AG04450 (cell line): ENCODE measurements around the gene FASTKD3. TPM values are rescaled to one million over a fixed set of nuclear protein-coding genes. Genes with fewer than 3 reads are reported as not detected.

ENCODE experiments used
- CTCF ChIA-PET: fragments of 300-600, 350-600 bp; formaldehyde crosslinking; extraction: SDS; loops from one replicate; lab custom pipeline; 2022; ENCODE audit warnings: antibody characterized with exemption, inconsistent platforms; lab: Charles Lee
- POLR2A ChIA-PET: fragments of 350-600 bp; formaldehyde crosslinking; extraction: SDS; loops from one replicate; lab custom pipeline; 2021; ENCODE audit warnings: antibody characterized with exemption, inconsistent platforms; lab: Yijun Ruan, JAX
- DNase-seq: peaks from one replicate; pipeline ENCODE4 v3.0.0-alpha.2; 2011; ENCODE audit warnings: low read depth, low spot score
- H3K27ac ChIP-seq: one replicate; pipeline ENCODE4 v1.5.1; 2012; ENCODE audit warnings: low read depth, low read length, control low read depth
- H3K27me3 ChIP-seq: one replicate; pipeline ENCODE4 v1.6.0; 2012; ENCODE audit warnings: low read length; ENCODE audit not compliant: control insufficient read depth, insufficient read depth
- H3K4me3 ChIP-seq: 2 replicates; pipeline ENCODE4 v1.5.1; 2011; ENCODE audit warnings: mild to moderate bottlenecking, low read depth, low read length, control low read depth
- H3K9me3 ChIP-seq: 2 replicates; pipeline ENCODE4 v1.5.1; 2012; ENCODE audit warnings: low read length; ENCODE audit not compliant: control insufficient read depth, insufficient read depth
- CTCF ChIP-seq: IDR thresholded peaks from 2 replicates; pipeline ENCODE4 v1.5.1; 2011; ENCODE audit warnings: low read depth, low read length, control low read depth, inconsistent platforms
- polyA plus RNA-seq: library from polyadenylated mRNA; depleted of rRNA; stranded (reverse); fragments of >200 nt; gene quantifications from 2 replicates; pipeline ENCODE4 v1.2.3, GENCODE V29; 2011

FASTKD3 gene
- polyA plus RNA-seq, 1 experiment, result 12.8 TPM

- Histone ChIP-seq H3K27ac (no peak overlapping the region), H3K4me3 (no peak overlapping the region), H3K9me3 (no peaks in the 10 kb centered on the region), H3K27me3 (no peaks in the 10 kb centered on the region)
- POLR2A ChIA-PET, result no interaction called here
- TF ChIP-seq CTCF, result no peak
- CTCF ChIA-PET, result interaction anchor here (2.1 kb wide), 1 partner anchor 15 kb away, joined by 5 read pairs; no protein-coding TSS in a partner anchor
- no peak for DNase-seq
Measured at GRCh38 chr5:7881816-7882215, 13.0 kb upstream of the FASTKD3 start.

GRCh38 chr5:7881091-7881490, 12.3 kb upstream of the FASTKD3 start:
- H3K9me3 ChIP-seq, result no peaks in the 10 kb centered on the region
- H3K27me3 ChIP-seq, result no peaks in the 10 kb centered on the region
- no peak for TF ChIP-seq CTCF
- no peak overlapping the region for H3K4me3 ChIP-seq
- POLR2A ChIA-PET, result no interaction called here
- CTCF ChIA-PET, result interaction anchor here (1.2 to 2.1 kb wide), 2 partner anchors 16 to 47 kb away, joined by 3 to 5 read pairs; no protein-coding TSS in a partner anchor
- no peak overlapping the region for H3K27ac ChIP-seq
- no peak for DNase-seq

- Histone ChIP-seq H3K9me3 (no peaks in the 10 kb centered on the region), H3K27ac (no peak overlapping the region), H3K27me3 (no peaks in the 10 kb centered on the region), H3K4me3 (no peak overlapping the region)
- ChIA-PET POLR2A (no interaction called here), CTCF (interaction anchor here (0.5 to 12.9 kb wide), 2 partner anchors 9 to 11 kb away, joined by 3 to 102 read pairs; no protein-coding TSS in a partner anchor)
- no peak for DNase-seq
- no peak for TF ChIP-seq CTCF
Measured at GRCh38 chr5:7878381-7878873, 9.6 kb upstream of the FASTKD3 start.

- H3K4me3 ChIP-seq, result no peak overlapping the region
- TF ChIP-seq CTCF, result no peak
- no peak for DNase-seq
- ChIA-PET CTCF (interaction anchor here (12.9 kb wide), 1 partner anchor 9 kb away, joined by 102 read pairs; no protein-coding TSS in a partner anchor), POLR2A (no interaction called here)
- no peaks in the 10 kb centered on the region for H3K27me3 ChIP-seq
- H3K9me3 ChIP-seq, result no peaks in the 10 kb centered on the region
- H3K27ac ChIP-seq, result no peak overlapping the region
Measured at GRCh38 chr5:7877851-7878250, 9.0 kb upstream of the FASTKD3 start.

GRCh38 chr5:7876867-7877266, 8.0 kb upstream of the FASTKD3 start:
- no peak overlapping the region for H3K27ac ChIP-seq
- no peaks in the 10 kb centered on the region for H3K27me3 ChIP-seq
- H3K4me3 ChIP-seq, result no peak overlapping the region
- no peaks in the 10 kb centered on the region for H3K9me3 ChIP-seq
- CTCF ChIA-PET, result interaction anchor here (1.0 to 12.9 kb wide), 2 partner anchors 10 to 20 kb away, joined by 3 to 102 read pairs; no protein-coding TSS in a partner anchor
- POLR2A ChIA-PET, result no interaction called here
- TF ChIP-seq CTCF, result no peak
- DNase-seq, result no peak
